G401 (cell line): ENCODE results near the gene MICAL2. TPM values are rescaled to one million over a fixed set of nuclear protein-coding genes. Genes with fewer than 3 reads are reported as not detected.
"Not testable (repeated sequence)": the region's sequence is repeated elsewhere in the genome, so short reads cannot be mapped to it uniquely, and the experiment has no call there.

Experiments
- DNase-seq: peaks from one replicate; pipeline ENCODE4 v3.0.0-alpha.2; 2015; ENCODE audit warnings: low spot score
- in situ Hi-C: cut with HindIII; loops from 2 replicates; pipeline ENCODE4 v1.10.0; 2016; ENCODE audit warnings: low sequenced_read_pairs, mixed read lengths
- total RNA-seq: library from RNA; depleted of rRNA; stranded (reverse); fragments of >200 nt; shearing (Covaris generic); gene quantifications from 2 replicates; pipeline ENCODE4 v1.2.3, GENCODE V29; 2014

Gene MICAL2
- total RNA-seq, 1 experiment from 2014 or later = 21.1 TPM

- in situ Hi-C loops = no loop called here
- peak; percentile 32 for DNase-seq
These were observed 33.3 kb downstream of the MICAL2 start for GRCh38 chr11:12143461-12144258.

GRCh38 chr11:12144330-12145174, 34.2 kb downstream of the MICAL2 start:
- in situ Hi-C loops = no loop called here
- DNase-seq = no peak

GRCh38 chr11:12146678-12147077, 36.3 kb downstream of the MICAL2 start:
- DNase-seq, in situ Hi-C loops: not testable (repeated sequence)

GRCh38 chr11:12147827-12148226, 37.4 kb downstream of the MICAL2 start:
- in situ Hi-C loops = no loop called here
- DNase-seq = no peak

GRCh38 chr11:12148466-12148865, 38.1 kb downstream of the MICAL2 start:
- in situ Hi-C loops = no loop called here
- DNase-seq = no peak

GRCh38 chr11:12148882-12149281, 38.5 kb downstream of the MICAL2 start:
- no peak for DNase-seq
- in situ Hi-C loops = no loop called here

GRCh38 chr11:12149672-12150225, 39.4 kb downstream of the MICAL2 start:
- peak; percentile 58 for DNase-seq
- in situ Hi-C loops = no loop called here

GRCh38 chr11:12150831-12151382, 40.5 kb downstream of the MICAL2 start:
- DNase-seq = peak; percentile 29
- in situ Hi-C loops = no loop called here

GRCh38 chr11:12152321-12152720, 41.9 kb downstream of the MICAL2 start:
- in situ Hi-C loops = no loop called here
- no peak for DNase-seq

GRCh38 chr11:12154871-12155668, 44.7 kb downstream of the MICAL2 start:
- DNase-seq = no peak
- in situ Hi-C loops = no loop called here

- in situ Hi-C loops = no loop called here
- no peak for DNase-seq
These were observed 45.3 kb downstream of the MICAL2 start for GRCh38 chr11:12155696-12156095.

GRCh38 chr11:12156301-12157140, 46.1 kb downstream of the MICAL2 start:
- DNase-seq = peak; percentile 15

GRCh38 chr11:12157241-12157661, 46.9 kb downstream of the MICAL2 start:
- DNase-seq = peak; percentile 33
- in situ Hi-C loops = no loop called here

More at GRCh38 chr11:12156301-12157140, 46.1 kb downstream of the MICAL2 start:
- in situ Hi-C loops = no loop called here

- in situ Hi-C loops = no loop called here
- DNase-seq = no peak
These were observed 48.5 kb downstream of the MICAL2 start for GRCh38 chr11:12158909-12159308.

- DNase-seq = peak; percentile 67
- in situ Hi-C loops = no loop called here
These were observed 49.1 kb downstream of the MICAL2 start for GRCh38 chr11:12159351-12160099.

- in situ Hi-C loops = no loop called here
- DNase-seq = no peak
These were observed 49.8 kb downstream of the MICAL2 start for GRCh38 chr11:12160231-12160630.

GRCh38 chr11:12160680-12161079, 50.3 kb downstream of the MICAL2 start:
- DNase-seq = peak; percentile 40
- in situ Hi-C loops = no loop called here
